Astrocyte of the cerebellum (primary cell): Measurements from ENCODE around the gene ANKS1B.

Experiments used
- DNase-seq: peaks from one replicate; pipeline ENCODE4 v3.0.0-alpha.2; 2011; ENCODE audit warnings: low read depth
- H3K4me3 ChIP-seq: 2 replicates; pipeline ENCODE4 v1.5.1; 2011; ENCODE audit warnings: mild to moderate bottlenecking, low read depth, low read length, moderate library complexity
- CTCF ChIP-seq: IDR thresholded peaks from 2 replicates; pipeline ENCODE4 v1.5.1; 2012; ENCODE audit warnings: low read length, low read depth, moderate library complexity, mild to moderate bottlenecking; ENCODE audit errors: missing control alignments
- in situ Hi-C: cut with HindIII; loops from 2 replicates; pipeline ENCODE4 v1.10.0; 2017; ENCODE audit warnings: low sequenced_read_pairs

The ANKS1B gene

GRCh38 chr12:98725476-98726247 is 1259.1 kb downstream of the ANKS1B start:
- DNase-seq: peak; percentile 74
- in situ Hi-C loops: loop anchor here (25.0 kb wide), 1 partner anchor 212 kb away; no protein-coding TSS in a partner anchor
- peak; percentile 76 for TF ChIP-seq CTCF
- no peak overlapping the region for H3K4me3 ChIP-seq

- in situ Hi-C loops: loop anchor here (25.0 kb wide), 1 partner anchor 213 kb away; no protein-coding TSS in a partner anchor
- no peak overlapping the region for H3K4me3 ChIP-seq
- no peak for TF ChIP-seq CTCF
- no peak for DNase-seq
Observed at GRCh38 chr12:98724384-98725155, 1260.2 kb downstream of the ANKS1B start.

- no peak for DNase-seq
- in situ Hi-C loops: no loop called here
- H3K4me3 ChIP-seq: no peak overlapping the region
- no peak for TF ChIP-seq CTCF
Observed at GRCh38 chr12:98721204-98721702, 1263.5 kb downstream of the ANKS1B start.

GRCh38 chr12:98719515-98720504 is 1264.9 kb downstream of the ANKS1B start:
- H3K4me3 ChIP-seq: no peak overlapping the region
- no peak for DNase-seq
- in situ Hi-C loops: no loop called here
- no peak for TF ChIP-seq CTCF

- no peak for TF ChIP-seq CTCF
- in situ Hi-C loops: no loop called here
- no peak for DNase-seq
- H3K4me3 ChIP-seq: no peak overlapping the region
Observed at GRCh38 chr12:98714426-98714825, 1270.3 kb downstream of the ANKS1B start.

GRCh38 chr12:98709022-98709421 is 1275.7 kb downstream of the ANKS1B start:
- DNase-seq: no peak
- no peak for TF ChIP-seq CTCF
- no peak overlapping the region for H3K4me3 ChIP-seq
- in situ Hi-C loops: no loop called here
